DMS53 (cell line): ENCODE measurements around the gene CEND1.

Experiments
- DNase-seq: peaks from one replicate; lab custom pipeline; 2025; lab: John Stamatoyannopoulos, UW

Gene CEND1

GRCh38 chr11:827146-827896, 37.4 kb upstream of the CEND1 start:
- peak; percentile 93 for DNase-seq

GRCh38 chr11:826836-827145, 36.9 kb upstream of the CEND1 start:
- no peak for DNase-seq

- no peak for DNase-seq
Observed at GRCh38 chr11:826227-826621, 36.3 kb upstream of the CEND1 start.

- DNase-seq = peak; percentile 62
Observed at GRCh38 chr11:825366-826226, 35.7 kb upstream of the CEND1 start.

GRCh38 chr11:824942-825341, 35.1 kb upstream of the CEND1 start:
- DNase-seq = peak; percentile 86

- DNase-seq = peak; percentile 98
Observed at GRCh38 chr11:824292-824880, 34.5 kb upstream of the CEND1 start.

- DNase-seq = peak; percentile 91
Observed at GRCh38 chr11:823441-824291, 33.8 kb upstream of the CEND1 start.

GRCh38 chr11:821512-822371, 31.9 kb upstream of the CEND1 start:
- peak; percentile 61 for DNase-seq

- peak; percentile 84 for DNase-seq
Observed at GRCh38 chr11:820655-821511, 31.0 kb upstream of the CEND1 start.

- DNase-seq = peak; percentile 99
Observed at GRCh38 chr11:819943-820649, 30.2 kb upstream of the CEND1 start.

- peak; percentile 98 for DNase-seq
Observed at GRCh38 chr11:819129-819931, 29.4 kb upstream of the CEND1 start.

- peak; percentile 64 for DNase-seq
Observed at GRCh38 chr11:818396-819128, 28.7 kb upstream of the CEND1 start, which contains the start of gene PNPLA2. PNPLA2 (plus strand) TSS chr11:818914; CDS start chr11:819719, 805 bp downstream.

- peak; percentile 56 for DNase-seq
Observed at GRCh38 chr11:816433-816779, 26.5 kb upstream of the CEND1 start.

GRCh38 chr11:815675-816432, 26.0 kb upstream of the CEND1 start:
- no peak for DNase-seq

- DNase-seq = no peak
Observed at GRCh38 chr11:813456-814096, 23.7 kb upstream of the CEND1 start.

GRCh38 chr11:813072-813455, 23.2 kb upstream of the CEND1 start:
- DNase-seq = no peak

GRCh38 chr11:812390-812789, 22.5 kb upstream of the CEND1 start:
- no peak for DNase-seq
